Fibroblast of lung (primary cell): ENCODE data around the gene ARPC5. TPM values are rescaled to one million over a fixed set of nuclear protein-coding genes. Genes with fewer than 3 reads are reported as not detected.
"Not testable (repeated sequence)": the region's sequence is repeated elsewhere in the genome, so short reads cannot be mapped to it uniquely, and the experiment has no call there.

Experiments
- DNase-seq, 2 donors: peaks; one replicate each; pipeline versions ENCODE4 v3.0.0 to v3.0.0-alpha.2; 2010; ENCODE audit warnings: low read depth in 2 of 2
- H2AFZ ChIP-seq: 2 replicates; pipeline ENCODE4 v1.5.1; 2012; ENCODE audit warnings: low read length, control low read depth, inconsistent platforms
- H3K27ac ChIP-seq: 2 replicates; pipeline ENCODE4 v1.5.1; 2011; ENCODE audit warnings: low read length, control low read depth; ENCODE audit not compliant: insufficient read depth
- H3K27me3 ChIP-seq: 2 replicates; pipeline ENCODE4 v1.5.1; 2011; ENCODE audit warnings: mild to moderate bottlenecking, low read length; ENCODE audit not compliant: control insufficient read depth, insufficient read depth
- H3K36me3 ChIP-seq: 2 replicates; pipeline ENCODE4 v1.5.1; 2011; ENCODE audit warnings: low read length; ENCODE audit not compliant: control insufficient read depth, insufficient read depth
- H3K4me1 ChIP-seq: 2 replicates; pipeline ENCODE4 v1.5.1; 2011; ENCODE audit warnings: low read length; ENCODE audit not compliant: control insufficient read depth, insufficient read depth; ENCODE audit errors: extremely low read depth
- H3K4me2 ChIP-seq: 2 replicates; pipeline ENCODE4 v1.5.1; 2011; ENCODE audit warnings: low read length, control low read depth; ENCODE audit not compliant: insufficient read depth; ENCODE audit errors: extremely low read depth
- H3K4me3 ChIP-seq, 4 experiments: fragments of 200-600 bp in 1 of 4; sonication (generic) in 1 of 4; replicated peaks in 1 of 4; 2 replicates each; pipeline ENCODE4 v1.5.1; 2011 to 2016; ENCODE audit warnings: low read length in 4 of 4, low read depth in 3 of 4, mild to moderate bottlenecking in 3 of 4, control low read depth in 2 of 4, inconsistent platforms in 1 of 4, mixed read lengths in 1 of 4; ENCODE audit not compliant: insufficient read depth in 1 of 4; ENCODE audit errors: control extremely low read depth in 1 of 4
- H3K79me2 ChIP-seq: 2 replicates; pipeline ENCODE4 v1.5.1; 2012; ENCODE audit warnings: mild to moderate bottlenecking, low read length, inconsistent platforms; ENCODE audit not compliant: control insufficient read depth, insufficient read depth
- H3K9ac ChIP-seq: 2 replicates; pipeline ENCODE4 v1.5.1; 2011; ENCODE audit warnings: mild to moderate bottlenecking, low read length, control low read depth; ENCODE audit not compliant: insufficient read depth
- H3K9me3 ChIP-seq: 2 replicates; pipeline ENCODE4 v1.5.1; 2012; ENCODE audit warnings: low read depth, low read length; ENCODE audit not compliant: control insufficient read depth, insufficient read depth
- H4K20me1 ChIP-seq: 2 replicates; pipeline ENCODE4 v1.5.1; 2011; ENCODE audit warnings: low read length; ENCODE audit not compliant: control insufficient read depth, insufficient read depth; ENCODE audit errors: extremely low read depth
- EZH2 ChIP-seq: IDR thresholded peaks from 2 replicates; pipeline ENCODE4 v1.5.1; 2012; ENCODE audit warnings: low read length, control low read depth, mild to moderate bottlenecking; ENCODE audit errors: missing control alignments
- polyA plus RNA-seq, 2 donors: library from polyadenylated mRNA; depleted of rRNA in 1 of 2; stranded (reverse) in 1 of 2; unstranded in 1 of 2; fragments of >200 nt; gene quantifications; 2 replicates each; pipeline ENCODE4 v1.2.1, GENCODE V29; 2011 to 2012; ENCODE audit warnings: missing spikeins in 1 of 2
- total RNA-seq: library from RNA; depleted of rRNA; stranded (reverse); fragments of >200 nt; gene quantifications from 2 replicates; pipeline ENCODE4 v1.2.1, GENCODE V29; 2014
- TF ChIP-seq, protein P1 (sequence below), 2 donors: IDR thresholded peaks in 1 of 2; conservative IDR thresholded peaks in 1 of 2; 1 replicate in 1 of 2; 2 replicates in 1 of 2; pipeline ENCODE4 v1.5.1; 2011 to 2012; ENCODE audit warnings: low read length in 2 of 2, control low read depth in 1 of 2, inconsistent platforms in 1 of 2, low read depth in 1 of 2, mild to moderate bottlenecking in 1 of 2

Gene ARPC5
- total and polyA plus RNA-seq, 2 donors (not counting 1 experiment from before 2014, with no cell fraction given): 142 to 350 TPM

DNA sequence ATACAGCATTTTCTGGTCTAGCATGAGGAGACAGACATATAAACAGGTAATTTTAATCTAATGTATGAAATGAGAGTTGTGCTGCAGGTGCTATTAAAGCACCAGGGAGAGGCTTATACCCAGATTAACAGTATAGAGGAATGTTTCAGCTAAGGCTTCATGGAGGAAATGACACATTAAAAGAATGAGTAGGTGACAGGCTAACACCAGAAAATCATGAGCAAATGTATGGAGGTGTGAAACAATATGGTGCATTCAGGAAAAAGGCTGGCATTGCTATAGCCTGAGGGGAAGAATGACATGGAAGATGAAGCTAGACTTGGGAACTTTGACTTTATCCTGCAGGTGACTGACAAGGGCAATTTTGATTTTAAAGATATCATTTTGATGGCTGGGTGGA, 7.0 kb downstream of the ARPC5 start:
- H3K4me2 ChIP-seq: no peak overlapping the region
- peaks cover 52% of the 10 kb centered on the region for H3K79me2 ChIP-seq

DNA sequence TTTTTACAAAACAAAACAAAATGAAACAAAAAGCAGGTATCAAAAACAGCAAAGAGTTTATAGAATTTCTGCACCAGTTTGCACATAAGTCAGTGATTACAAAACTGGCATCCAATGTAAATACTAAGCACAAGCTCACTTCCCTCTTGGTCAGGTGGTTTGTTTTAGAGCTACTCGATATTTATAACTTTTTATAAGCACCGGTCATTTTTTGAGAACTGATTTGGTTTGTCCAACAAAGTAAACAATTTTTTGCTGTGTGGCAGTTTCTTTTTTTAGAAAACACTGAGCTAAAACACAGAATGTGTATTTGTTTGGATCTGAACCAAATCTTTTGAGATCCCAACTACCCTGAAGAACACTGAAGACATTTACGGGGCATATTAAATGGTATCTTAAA, 9.3 kb downstream of the ARPC5 start:
- H2AFZ ChIP-seq, H3K4me3 ChIP-seq, H3K36me3 ChIP-seq, H3K4me2 ChIP-seq, DNase-seq, H3K9ac ChIP-seq, H3K27ac ChIP-seq, H3K9me3 ChIP-seq, H4K20me1 ChIP-seq, H3K4me1 ChIP-seq, H3K27me3 ChIP-seq: not testable (repeated sequence)
- H3K79me2 ChIP-seq: peaks cover 29% of the 10 kb centered on the region

More for the DNA sequence above, 7.0 kb downstream of the ARPC5 start:
- TF ChIP-seq, protein P1, sequence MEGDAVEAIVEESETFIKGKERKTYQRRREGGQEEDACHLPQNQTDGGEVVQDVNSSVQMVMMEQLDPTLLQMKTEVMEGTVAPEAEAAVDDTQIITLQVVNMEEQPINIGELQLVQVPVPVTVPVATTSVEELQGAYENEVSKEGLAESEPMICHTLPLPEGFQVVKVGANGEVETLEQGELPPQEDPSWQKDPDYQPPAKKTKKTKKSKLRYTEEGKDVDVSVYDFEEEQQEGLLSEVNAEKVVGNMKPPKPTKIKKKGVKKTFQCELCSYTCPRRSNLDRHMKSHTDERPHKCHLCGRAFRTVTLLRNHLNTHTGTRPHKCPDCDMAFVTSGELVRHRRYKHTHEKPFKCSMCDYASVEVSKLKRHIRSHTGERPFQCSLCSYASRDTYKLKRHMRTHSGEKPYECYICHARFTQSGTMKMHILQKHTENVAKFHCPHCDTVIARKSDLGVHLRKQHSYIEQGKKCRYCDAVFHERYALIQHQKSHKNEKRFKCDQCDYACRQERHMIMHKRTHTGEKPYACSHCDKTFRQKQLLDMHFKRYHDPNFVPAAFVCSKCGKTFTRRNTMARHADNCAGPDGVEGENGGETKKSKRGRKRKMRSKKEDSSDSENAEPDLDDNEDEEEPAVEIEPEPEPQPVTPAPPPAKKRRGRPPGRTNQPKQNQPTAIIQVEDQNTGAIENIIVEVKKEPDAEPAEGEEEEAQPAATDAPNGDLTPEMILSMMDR (conservative IDR thresholded peaks at IDR 0.05 in 1 of 2, IDR thresholded peaks at IDR 0.05 in 1 of 2; ENCODE audit: low read depth in 1 of 2, low read length in 2 of 2): no peak
- H2AFZ ChIP-seq: no peak overlapping the region
- H3K9me3 ChIP-seq: no peaks in the 10 kb centered on the region
- no peak overlapping the region for H3K9ac ChIP-seq
- H3K4me1 ChIP-seq: peaks cover 2% of the 10 kb centered on the region
- H4K20me1 ChIP-seq: no peaks in the 10 kb centered on the region
- H3K27ac ChIP-seq: no peak overlapping the region
- no peaks in the 10 kb centered on the region for H3K27me3 ChIP-seq
- DNase-seq: no peak
- H3K4me3 ChIP-seq: no peak overlapping the region
- H3K36me3 ChIP-seq: peaks cover 6% of the 10 kb centered on the region

DNA sequence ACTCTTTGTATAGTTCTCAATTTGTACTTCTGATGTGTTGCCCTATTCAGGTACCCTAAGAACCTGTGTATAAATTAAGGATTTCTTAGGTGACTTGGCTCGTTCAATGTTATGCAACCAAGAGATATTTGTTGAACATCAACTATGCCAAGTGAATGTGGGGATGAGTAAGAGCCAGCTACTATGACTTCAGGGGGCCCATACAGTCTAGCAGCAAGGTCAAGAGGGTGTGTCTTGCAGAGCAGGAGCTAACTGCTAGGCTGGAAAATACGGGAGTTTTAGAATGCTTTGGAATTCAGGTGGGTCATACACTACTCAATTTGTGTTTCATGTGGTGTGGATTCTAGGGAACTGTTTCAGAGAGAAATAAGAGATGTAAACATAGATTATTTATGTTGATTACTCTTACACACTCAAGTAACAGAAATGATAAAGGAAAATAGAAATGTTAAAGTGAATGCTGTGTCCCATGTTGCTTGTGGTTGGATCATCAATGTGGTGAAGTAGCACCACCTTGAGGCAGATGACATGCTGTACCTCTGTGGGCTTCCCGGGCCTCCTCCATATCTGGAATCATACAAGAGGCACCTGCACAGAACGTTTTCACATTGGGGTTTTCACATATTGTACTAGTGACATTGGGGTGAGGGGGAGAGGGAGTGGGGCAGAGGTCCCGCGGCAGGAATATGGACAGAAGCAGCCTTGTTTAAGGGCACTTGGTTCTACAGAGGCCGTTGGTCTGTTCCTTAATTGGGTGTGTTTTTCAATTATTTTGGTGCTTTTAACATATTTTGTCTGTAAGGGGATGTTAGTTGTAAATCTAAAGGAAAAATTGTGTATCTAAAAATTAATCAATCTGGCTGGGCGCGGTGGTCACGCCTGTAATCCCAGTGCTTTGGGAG, 12.4 kb downstream of the ARPC5 start:
- H3K4me2 ChIP-seq: no peak overlapping the region
- no peak overlapping the region for H3K27ac ChIP-seq
- no peaks in the 10 kb centered on the region for H4K20me1 ChIP-seq
- no peak overlapping the region for H3K4me3 ChIP-seq
- TF ChIP-seq, protein P1 (conservative IDR thresholded peaks at IDR 0.05 in 1 of 2, IDR thresholded peaks at IDR 0.05 in 1 of 2; ENCODE audit: low read depth in 1 of 2, low read length in 2 of 2): peak; percentile 53 to 77
- no peak for TF ChIP-seq EZH2
- H3K9ac ChIP-seq: no peak overlapping the region
- no peaks in the 10 kb centered on the region for H3K27me3 ChIP-seq
- DNase-seq: peak; percentile 55 to 80
- peaks cover 3% of the 10 kb centered on the region for H3K79me2 ChIP-seq
- peaks cover 2% of the 10 kb centered on the region for H3K36me3 ChIP-seq
- no peaks in the 10 kb centered on the region for H3K9me3 ChIP-seq
- peaks cover 2% of the 10 kb centered on the region for H3K4me1 ChIP-seq
- no peak overlapping the region for H2AFZ ChIP-seq
